ENCODE data around the gene TPSG1.

TPSG1 gene

GRCh38 chr16:1208239-1208830, 16.7 kb downstream of the TPSG1 start:
- TF ChIP-seq CTCF (IDR thresholded peaks at IDR 0.05; ENCODE audit: insufficient read depth, low read length) (no peak), SPI1 (IDR thresholded peaks at IDR 0.05; ENCODE audit: borderline replicate concordance, low read depth) (no peak), REST (IDR thresholded peaks at IDR 0.05; ENCODE audit: insufficient replicate concordance, low read depth) (no peak), GABPA (IDR thresholded peaks at IDR 0.05; ENCODE audit: low read depth) (no peak), POLR2AphosphoS5 (IDR thresholded peaks at IDR 0.05; ENCODE audit: low read depth) (no peak)
- Histone ChIP-seq H3K27me3 (ENCODE audit: insufficient read depth, poor library complexity, severe bottlenecking) (no peaks in the 10 kb centered on the region), H3K4me3 (replicated peaks; ENCODE audit: insufficient read depth, low read length) (no peak overlapping the region), H3K27ac (replicated peaks) (no peak overlapping the region)
- peak in 1 of 2 experiments; percentile 9 for DNase-seq (ENCODE audit: low read depth in 1 of 2, low spot score in 1 of 2)

- H3K27me3 ChIP-seq (ENCODE audit: insufficient read depth, poor library complexity, severe bottlenecking) = no peaks in the 10 kb centered on the region
- no peak for DNase-seq (ENCODE audit: low read depth in 1 of 2, low spot score in 1 of 2)
- H3K4me3 ChIP-seq (replicated peaks; ENCODE audit: insufficient read depth, low read length) = no peak overlapping the region
- H3K27ac ChIP-seq (replicated peaks) = no peak overlapping the region
- no peak for TF ChIP-seq REST (IDR thresholded peaks at IDR 0.05; ENCODE audit: insufficient replicate concordance, low read depth)
- TF ChIP-seq POLR2AphosphoS5 (IDR thresholded peaks at IDR 0.05; ENCODE audit: low read depth) = no peak
- no peak for TF ChIP-seq CTCF (IDR thresholded peaks at IDR 0.05; ENCODE audit: insufficient read depth, low read length)
- no peak for TF ChIP-seq GABPA (IDR thresholded peaks at IDR 0.05; ENCODE audit: low read depth)
- TF ChIP-seq SPI1 (IDR thresholded peaks at IDR 0.05; ENCODE audit: borderline replicate concordance, low read depth) = no peak
These were observed 18.3 kb downstream of the TPSG1 start for GRCh38 chr16:1206786-1207185.

GRCh38 chr16:1206326-1206725, 18.7 kb downstream of the TPSG1 start:
- no peak for DNase-seq (ENCODE audit: low read depth in 1 of 2, low spot score in 1 of 2)
- TF ChIP-seq GABPA (IDR thresholded peaks at IDR 0.05; ENCODE audit: low read depth) (no peak), REST (IDR thresholded peaks at IDR 0.05; ENCODE audit: insufficient replicate concordance, low read depth) (no peak), SPI1 (IDR thresholded peaks at IDR 0.05; ENCODE audit: borderline replicate concordance, low read depth) (no peak)
- no peak overlapping the region for H3K4me3 ChIP-seq (replicated peaks; ENCODE audit: insufficient read depth, low read length)
- no peak overlapping the region for H3K27ac ChIP-seq (replicated peaks)
- H3K27me3 ChIP-seq (ENCODE audit: insufficient read depth, poor library complexity, severe bottlenecking) = no peaks in the 10 kb centered on the region

Measured in HL-60 (cell line).